ENCODE data around the gene SLC35D2.

SLC35D2 gene

GRCh38 chr9:96381125-96381524 is 2.4 kb downstream of the SLC35D2 start:
- Histone ChIP-seq H3K27ac (ENCODE audit: low read depth, low read length) (no peak overlapping the region), H3K9me2 (replicated peaks; ENCODE audit: control insufficient read depth, low read length) (no peaks in the 10 kb centered on the region), H3K9me3 (ENCODE audit: control insufficient read depth, insufficient read depth, low read length) (no peaks in the 10 kb centered on the region), H3K79me2 (ENCODE audit: control insufficient read depth, low read length) (no peaks in the 10 kb centered on the region), H3K4me3 (ENCODE audit: low read length) (no peak overlapping the region), H3K36me3 (ENCODE audit: control insufficient read depth, low read length) (peaks cover 16% of the 10 kb centered on the region), H3F3A (ENCODE audit: control insufficient read depth, insufficient read depth) (peaks cover 8% of the 10 kb centered on the region), H3K27me3 (ENCODE audit: control insufficient read depth, low read length) (no peaks in the 10 kb centered on the region), H3K4me1 (ENCODE audit: control insufficient read depth, low read length) (no peaks in the 10 kb centered on the region), H3K4me2 (ENCODE audit: low read length) (no peak overlapping the region), H4K20me1 (ENCODE audit: control insufficient read depth, insufficient read depth, low read depth, low read length) (no peaks in the 10 kb centered on the region; the same call in 1 of the 2 replicates)
- TF ChIP-seq CTCF (IDR thresholded peaks at IDR 0.05; ENCODE audit: low read depth, low read length, poor library complexity, severe bottlenecking) (no peak), EZH2phosphoT487 (IDR thresholded peaks at IDR 0.05; ENCODE audit: borderline replicate concordance, low read length) (no peak)

GRCh38 chr9:96379461-96379860 is 4.0 kb downstream of the SLC35D2 start:
- H3K79me2 ChIP-seq (ENCODE audit: control insufficient read depth, low read length): no peaks in the 10 kb centered on the region
- no peaks in the 10 kb centered on the region; the same call in 1 of the 2 replicates for H4K20me1 ChIP-seq (ENCODE audit: control insufficient read depth, insufficient read depth, low read depth, low read length)
- TF ChIP-seq CTCF (IDR thresholded peaks at IDR 0.05; ENCODE audit: low read depth, low read length, poor library complexity, severe bottlenecking) (no peak), EZH2phosphoT487 (IDR thresholded peaks at IDR 0.05; ENCODE audit: borderline replicate concordance, low read length) (no peak)
- no peak overlapping the region for H3K4me2 ChIP-seq (ENCODE audit: low read length)
- H3K27me3 ChIP-seq (ENCODE audit: control insufficient read depth, low read length): no peaks in the 10 kb centered on the region
- no peak overlapping the region for H3K27ac ChIP-seq (ENCODE audit: low read depth, low read length)
- H3K4me1 ChIP-seq (ENCODE audit: control insufficient read depth, low read length): no peaks in the 10 kb centered on the region
- no peaks in the 10 kb centered on the region for H3K9me3 ChIP-seq (ENCODE audit: control insufficient read depth, insufficient read depth, low read length)
- no peaks in the 10 kb centered on the region; the same call in 1 of the 2 replicates for H3F3A ChIP-seq (ENCODE audit: control insufficient read depth, insufficient read depth)
- peaks cover 5% of the 10 kb centered on the region for H3K36me3 ChIP-seq (ENCODE audit: control insufficient read depth, low read length)
- no peak overlapping the region for H3K4me3 ChIP-seq (ENCODE audit: low read length)
- no peaks in the 10 kb centered on the region for H3K9me2 ChIP-seq (replicated peaks; ENCODE audit: control insufficient read depth, low read length)

DNA sequence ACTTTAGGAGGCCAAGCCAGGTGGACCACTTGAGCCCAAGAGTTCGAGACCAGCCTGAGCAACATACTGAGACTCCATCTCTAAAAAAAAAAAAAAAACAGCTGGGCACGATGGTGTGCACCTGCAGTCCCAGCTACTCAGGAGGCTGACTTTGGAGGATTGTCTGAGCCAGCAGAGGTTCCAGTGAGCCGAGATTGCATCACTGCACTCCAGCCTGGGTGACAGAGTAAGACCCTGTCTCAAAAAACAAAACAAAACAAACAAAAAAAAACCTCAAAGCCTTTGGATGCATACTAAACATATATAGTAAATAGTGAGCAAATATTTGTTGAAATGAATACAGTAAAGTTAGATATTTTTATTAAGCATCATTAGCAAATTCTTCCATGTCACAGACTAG is 5.3 kb downstream of the SLC35D2 start:
- Histone ChIP-seq H3K36me3 (ENCODE audit: control insufficient read depth, low read length) (no peaks in the 10 kb centered on the region), H3K9me3 (ENCODE audit: control insufficient read depth, insufficient read depth, low read length) (no peaks in the 10 kb centered on the region), H3K27me3 (ENCODE audit: control insufficient read depth, low read length) (no peaks in the 10 kb centered on the region), H4K20me1 (ENCODE audit: control insufficient read depth, insufficient read depth, low read depth, low read length) (no peaks in the 10 kb centered on the region; the same call in 1 of the 2 replicates), H3K27ac (ENCODE audit: low read depth, low read length) (no peak overlapping the region), H3F3A (ENCODE audit: control insufficient read depth, insufficient read depth) (no peaks in the 10 kb centered on the region; the same call in 1 of the 2 replicates), H3K4me1 (ENCODE audit: control insufficient read depth, low read length) (no peaks in the 10 kb centered on the region), H3K79me2 (ENCODE audit: control insufficient read depth, low read length) (no peaks in the 10 kb centered on the region), H3K9me2 (replicated peaks; ENCODE audit: control insufficient read depth, low read length) (no peaks in the 10 kb centered on the region), H3K4me3 (ENCODE audit: low read length) (no peak overlapping the region), H3K4me2 (ENCODE audit: low read length) (no peak overlapping the region)
- TF ChIP-seq CTCF (IDR thresholded peaks at IDR 0.05; ENCODE audit: low read depth, low read length, poor library complexity, severe bottlenecking) (no peak), EZH2phosphoT487 (IDR thresholded peaks at IDR 0.05; ENCODE audit: borderline replicate concordance, low read length) (no peak)

All from DOHH2 (cell line).